Neural cell (in vitro differentiated cells): ENCODE results near the gene GGCT. TPM values are rescaled to one million over a fixed set of nuclear protein-coding genes. Genes with fewer than 3 reads are reported as not detected.
A peak's percentile ranks its signal among the peaks of the same experiment; 100 is the strongest.
"Not testable (repeated sequence)": the region's sequence is repeated elsewhere in the genome, so short reads cannot be mapped to it uniquely, and the experiment has no call there.

Experiments used
- H2AFZ ChIP-seq: fragments of 200-600, 300-800 bp; sonication (generic), shearing (Covaris generic); 2 replicates; pipeline ENCODE4 v1.6.0; 2014; ENCODE audit warnings: low read depth, mild to moderate bottlenecking, antibody characterized with exemption, low read length, moderate library complexity
- H3F3A ChIP-seq: fragments of 200-600 bp; shearing (Covaris generic); 2 replicates; pipeline ENCODE4 v1.6.1; 2016; ENCODE audit warnings: mild to moderate bottlenecking, moderate library complexity, mixed read lengths, antibody characterized with exemption, low read length; ENCODE audit not compliant: insufficient read depth, poor library complexity, severe bottlenecking
- H3K27ac ChIP-seq: fragments of 200-600, 300-800 bp; sonication (generic), shearing (Covaris generic); 2 replicates; pipeline ENCODE4 v1.5.1; 2014; ENCODE audit warnings: mild to moderate bottlenecking, low read length, moderate library complexity
- H3K27me3 ChIP-seq: fragments of 300-800, 200-600 bp; sonication (generic), shearing (Covaris generic); 2 replicates; pipeline ENCODE4 v1.6.0; 2014; ENCODE audit warnings: mild to moderate bottlenecking, low read depth, low read length, moderate library complexity; ENCODE audit not compliant: insufficient read depth
- H3K36me3 ChIP-seq: fragments of 300-800, 200-600 bp; sonication (generic), shearing (Covaris generic); 2 replicates; pipeline ENCODE4 v1.5.1; 2014; ENCODE audit warnings: mild to moderate bottlenecking, antibody characterized with exemption, low read length, moderate library complexity; ENCODE audit not compliant: insufficient read depth
- H3K4me2 ChIP-seq: fragments of 300-800, 200-600 bp; sonication (generic), shearing (Covaris generic); 2 replicates; pipeline ENCODE4 v1.6.0; 2014; ENCODE audit warnings: mild to moderate bottlenecking, low read length
- H3K4me3 ChIP-seq: fragments of 300-800, 200-600 bp; sonication (generic), shearing (Covaris generic); 2 replicates; pipeline ENCODE4 v1.5.1; 2014; ENCODE audit warnings: mild to moderate bottlenecking, low read length, moderate library complexity
- H3K79me2 ChIP-seq: fragments of 200-600 bp; shearing (Covaris generic); replicated peaks from 2 replicates; pipeline ENCODE4 v1.6.0; 2014; ENCODE audit warnings: mild to moderate bottlenecking, low read length, moderate library complexity; ENCODE audit not compliant: insufficient read depth
- H3K9ac ChIP-seq: fragments of 300-800, 200-600 bp; sonication (generic), shearing (Covaris generic); 2 replicates; pipeline ENCODE4 v1.6.1; 2016; ENCODE audit warnings: mild to moderate bottlenecking, low read length, mixed read lengths
- H3K9me2 ChIP-seq: fragments of 200-600 bp; shearing (Covaris generic); 2 replicates; pipeline ENCODE4 v1.6.1; 2016; ENCODE audit warnings: mild to moderate bottlenecking, low read length, mixed read lengths; ENCODE audit not compliant: insufficient read depth
- H3K9me3 ChIP-seq: fragments of 200-600, 300-800 bp; sonication (generic), shearing (Covaris generic); 2 replicates; pipeline ENCODE4 v1.6.1; 2016; ENCODE audit warnings: mild to moderate bottlenecking, mixed run types, low read length, moderate library complexity, mixed read lengths
- H4K20me1 ChIP-seq: fragments of 200-600 bp; shearing (Covaris generic); 2 replicates; pipeline ENCODE4 v1.6.1; 2016; ENCODE audit warnings: mild to moderate bottlenecking, mixed run types; ENCODE audit not compliant: insufficient read depth
- EP300 ChIP-seq: fragments of 450-650 bp; conservative IDR thresholded peaks from 2 replicates; pipeline ENCODE4 v1.6.1; 2014; ENCODE audit warnings: antibody characterized with exemption, mild to moderate bottlenecking, moderate library complexity; ENCODE audit not compliant: poor library complexity, severe bottlenecking
- EZH2 ChIP-seq: fragments of 200-600, 300-800 bp; shearing (Covaris generic), sonication (generic); IDR thresholded peaks from 2 replicates; pipeline ENCODE4 v1.6.1; 2014; ENCODE audit warnings: antibody characterized with exemption, low read length, borderline replicate concordance, mild to moderate bottlenecking; ENCODE audit not compliant: insufficient read depth, poor library complexity, severe bottlenecking
- MXI1 ChIP-seq: fragments of 450-650 bp; conservative IDR thresholded peaks from 2 replicates; pipeline ENCODE4 v1.6.1; 2014; ENCODE audit warnings: antibody characterized with exemption, mild to moderate bottlenecking; ENCODE audit not compliant: poor library complexity, severe bottlenecking
- POLR2AphosphoS5 ChIP-seq: IDR thresholded peaks from 2 replicates; pipeline ENCODE4 v1.6.1; 2012
- RAD21 ChIP-seq: fragments of 450-650 bp; conservative IDR thresholded peaks from 2 replicates; pipeline ENCODE4 v1.6.1; 2014; ENCODE audit warnings: antibody characterized with exemption, mild to moderate bottlenecking, moderate library complexity
- REST ChIP-seq: IDR thresholded peaks from 2 replicates; pipeline ENCODE4 v1.6.1; 2012; ENCODE audit warnings: borderline replicate concordance
- SMC3 ChIP-seq: fragments of 450-650 bp; conservative IDR thresholded peaks from 2 replicates; pipeline ENCODE4 v1.6.1; 2014; ENCODE audit warnings: antibody characterized with exemption, mild to moderate bottlenecking, moderate library complexity; ENCODE audit not compliant: poor library complexity
- TAF1 ChIP-seq: IDR thresholded peaks from 2 replicates; pipeline ENCODE4 v1.6.1; 2012; ENCODE audit warnings: low read depth
- polyA plus RNA-seq: library from polyadenylated mRNA; depleted of rRNA; stranded (reverse); fragments of >200 nt; gene quantifications from 2 replicates; pipeline ENCODE4 v1.2.3, GENCODE V29; 2014
- TF ChIP-seq, protein P1 (sequence below): fragments of 450-650 bp; IDR thresholded peaks from 2 replicates; pipeline ENCODE4 v1.5.1; 2014; ENCODE audit warnings: antibody characterized with exemption, mild to moderate bottlenecking, moderate library complexity; ENCODE audit not compliant: poor library complexity, severe bottlenecking

GGCT gene
- polyA plus RNA-seq, 1 donor from 2014 or later: 39.8 TPM

GRCh38 chr7:30507346-30507900 lies 2.8 kb upstream of the GGCT start:
- H3K4me3 ChIP-seq, H3K9ac ChIP-seq, H4K20me1 ChIP-seq, H3F3A ChIP-seq, H2AFZ ChIP-seq, H3K9me3 ChIP-seq, H3K27me3 ChIP-seq, H3K27ac ChIP-seq, H3K36me3 ChIP-seq, H3K79me2 ChIP-seq, H3K9me2 ChIP-seq, H3K4me2 ChIP-seq: not testable (repeated sequence)

- Histone ChIP-seq H3K27ac (no peak overlapping the region), H2AFZ (peak overlapping the region; percentile 36)
- TF ChIP-seq SMC3: no peak
- no peak for TF ChIP-seq TAF1
- no peak for TF ChIP-seq REST
- no peak for TF ChIP-seq POLR2AphosphoS5
- TF ChIP-seq RAD21: no peak
- no peak for TF ChIP-seq MXI1
- no peak for TF ChIP-seq EZH2
- TF ChIP-seq EP300: no peak
- TF ChIP-seq, protein P1, sequence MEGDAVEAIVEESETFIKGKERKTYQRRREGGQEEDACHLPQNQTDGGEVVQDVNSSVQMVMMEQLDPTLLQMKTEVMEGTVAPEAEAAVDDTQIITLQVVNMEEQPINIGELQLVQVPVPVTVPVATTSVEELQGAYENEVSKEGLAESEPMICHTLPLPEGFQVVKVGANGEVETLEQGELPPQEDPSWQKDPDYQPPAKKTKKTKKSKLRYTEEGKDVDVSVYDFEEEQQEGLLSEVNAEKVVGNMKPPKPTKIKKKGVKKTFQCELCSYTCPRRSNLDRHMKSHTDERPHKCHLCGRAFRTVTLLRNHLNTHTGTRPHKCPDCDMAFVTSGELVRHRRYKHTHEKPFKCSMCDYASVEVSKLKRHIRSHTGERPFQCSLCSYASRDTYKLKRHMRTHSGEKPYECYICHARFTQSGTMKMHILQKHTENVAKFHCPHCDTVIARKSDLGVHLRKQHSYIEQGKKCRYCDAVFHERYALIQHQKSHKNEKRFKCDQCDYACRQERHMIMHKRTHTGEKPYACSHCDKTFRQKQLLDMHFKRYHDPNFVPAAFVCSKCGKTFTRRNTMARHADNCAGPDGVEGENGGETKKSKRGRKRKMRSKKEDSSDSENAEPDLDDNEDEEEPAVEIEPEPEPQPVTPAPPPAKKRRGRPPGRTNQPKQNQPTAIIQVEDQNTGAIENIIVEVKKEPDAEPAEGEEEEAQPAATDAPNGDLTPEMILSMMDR: no peak
These were observed 607 bp upstream of the GGCT start for GRCh38 chr7:30505174-30505697.

More at GRCh38 chr7:30505174-30505697, 607 bp upstream of the GGCT start:
- no peaks in the 10 kb centered on the region for H3K79me2 ChIP-seq
- no peaks in the 10 kb centered on the region for H3K9me3 ChIP-seq
- H3K27me3 ChIP-seq: no peaks in the 10 kb centered on the region
- H3K36me3 ChIP-seq: no peaks in the 10 kb centered on the region
- H3K9me2 ChIP-seq: no peaks in the 10 kb centered on the region
- H3K4me3 ChIP-seq: peak overlapping the region; percentile 79
- H3K9ac ChIP-seq: peak overlapping the region; percentile 32
- H3F3A ChIP-seq: no peaks in the 10 kb centered on the region
- no peak overlapping the region for H3K4me2 ChIP-seq
- H4K20me1 ChIP-seq: no peaks in the 10 kb centered on the region
